ENCODE measurements around the gene TBX6.

The TBX6 gene

GRCh38 chr16:30087181-30087898 lies 4.4 kb downstream of the TBX6 start:
- no peak for DNase-seq (ENCODE audit: low read depth in 2 of 3, low spot score in 2 of 3)

- no peak for DNase-seq (ENCODE audit: low read depth in 2 of 3, low spot score in 2 of 3)
Observed at GRCh38 chr16:30086291-30087140, 5.2 kb downstream of the TBX6 start.

GRCh38 chr16:30085820-30086219 lies 5.9 kb downstream of the TBX6 start:
- DNase-seq (ENCODE audit: low read depth in 2 of 3, low spot score in 2 of 3): no peak

- no peak for DNase-seq (ENCODE audit: low read depth in 2 of 3, low spot score in 2 of 3)
Observed at GRCh38 chr16:30085247-30085646, 6.5 kb downstream of the TBX6 start.

- no peak for DNase-seq (ENCODE audit: low read depth in 2 of 3, low spot score in 2 of 3)
Observed at GRCh38 chr16:30084816-30085159, 6.9 kb downstream of the TBX6 start.

- no peak for DNase-seq (ENCODE audit: low read depth in 2 of 3, low spot score in 2 of 3)
Observed at GRCh38 chr16:30084096-30084815, 7.5 kb downstream of the TBX6 start.

GRCh38 chr16:30083216-30084055 lies 8.3 kb downstream of the TBX6 start:
- DNase-seq (ENCODE audit: low read depth in 2 of 3, low spot score in 2 of 3): no peak

GRCh38 chr16:30082545-30083090 lies 9.1 kb downstream of the TBX6 start:
- no peak for DNase-seq (ENCODE audit: low read depth in 2 of 3, low spot score in 2 of 3)

- DNase-seq (ENCODE audit: low read depth in 2 of 3, low spot score in 2 of 3): no peak
Observed at GRCh38 chr16:30079480-30079879, 12.2 kb downstream of the TBX6 start.

- no peak for DNase-seq (ENCODE audit: low read depth in 2 of 3, low spot score in 2 of 3)
Observed at GRCh38 chr16:30078744-30079143, 13.0 kb downstream of the TBX6 start.

GRCh38 chr16:30077656-30078055 lies 14.1 kb downstream of the TBX6 start:
- DNase-seq (ENCODE audit: low read depth in 2 of 3, low spot score in 2 of 3): no peak

GRCh38 chr16:30076276-30076791 lies 15.4 kb downstream of the TBX6 start:
- no peak for DNase-seq (ENCODE audit: low read depth in 2 of 3, low spot score in 2 of 3)

- peak; percentile 77 to 90 (median 79) for DNase-seq (ENCODE audit: low read depth in 2 of 3, low spot score in 2 of 3)
Observed at GRCh38 chr16:30075503-30076275, 16.0 kb downstream of the TBX6 start, which contains the start of gene PPP4C. TSS of gene PPP4C (plus strand) at chr16:30075994. CDS start at chr16:30076378, 384 bp downstream.

- DNase-seq (ENCODE audit: low read depth in 2 of 3, low spot score in 2 of 3): no peak
Observed at GRCh38 chr16:30070490-30070889, 21.2 kb downstream of the TBX6 start.

GRCh38 chr16:30069611-30070462 lies 21.9 kb downstream of the TBX6 start:
- no peak for DNase-seq (ENCODE audit: low read depth in 2 of 3, low spot score in 2 of 3)

- DNase-seq (ENCODE audit: low read depth in 2 of 3, low spot score in 2 of 3): no peak
Observed at GRCh38 chr16:30068750-30069610, 22.7 kb downstream of the TBX6 start.

GRCh38 chr16:30068333-30068732 lies 23.4 kb downstream of the TBX6 start:
- no peak for DNase-seq (ENCODE audit: low read depth in 2 of 3, low spot score in 2 of 3)

- no peak for DNase-seq (ENCODE audit: low read depth in 2 of 3, low spot score in 2 of 3)
Observed at GRCh38 chr16:30067584-30067916, 24.2 kb downstream of the TBX6 start.

All from activated CD8-positive, alpha-beta memory T cell treated with anti-CD3 and anti-CD28 coated beads for 48 hours (primary cell).